IMR-90 (cell line): ENCODE measurements around the gene COL18A1. TPM values are rescaled to one million over a fixed set of nuclear protein-coding genes. Genes with fewer than 3 reads are reported as not detected.

ENCODE experiments used
- ATAC-seq: fragments of 200-7000 bp; cut with Tn5 transposase; 2 replicates; pipeline ENCODE4 v1.9.1; 2020; ENCODE audit warnings: low read depth, mild to moderate bottlenecking, moderate library complexity
- BruUV-seq: library from RNA; stranded (reverse); fragments of 400-500 nt; replicated peaks from 2 replicates; lab custom pipeline; 2021; lab: Mats Ljungman, UMichigan
- CTCF ChIA-PET: fragments of 300-600 bp; formaldehyde crosslinking; extraction: SDS; loops from one replicate; lab custom pipeline; 2021; ENCODE audit warnings: antibody characterized with exemption; lab: Yijun Ruan, JAX
- POLR2A ChIA-PET: fragments of 300-600 bp; sonication (Branson Sonifier 250); formaldehyde crosslinking; loops from one replicate; lab custom pipeline; 2022; ENCODE audit warnings: antibody characterized with exemption; ENCODE audit not compliant: unreplicated experiment; lab: Charles Lee
- DNase-seq: peaks from one replicate; pipeline ENCODE4 v3.0.0; 2013
- H2AFZ ChIP-seq: replicated peaks from 2 replicates; pipeline ENCODE3; 2013; ENCODE audit warnings: low read length, mild to moderate bottlenecking; ENCODE audit not compliant: poor library complexity
- H2AK5ac ChIP-seq: 2 replicates; pipeline ENCODE4 v1.6.1; 2013; ENCODE audit warnings: low read depth, low read length, inconsistent platforms
- H2AK9ac ChIP-seq: replicated peaks from 2 replicates; pipeline ENCODE3; 2013; ENCODE audit warnings: mild to moderate bottlenecking, low read depth, low read length, moderate library complexity; ENCODE audit not compliant: poor library complexity
- H2BK120ac ChIP-seq: 2 replicates; pipeline ENCODE4 v1.6.1; 2013; ENCODE audit warnings: low read depth, low read length, inconsistent platforms
- H2BK15ac ChIP-seq: 3 replicates; pipeline ENCODE4 v1.6.1; 2013; ENCODE audit warnings: low read depth, low read length, inconsistent platforms
- H2BK20ac ChIP-seq: 2 replicates; pipeline ENCODE4 v1.6.1; 2013; ENCODE audit warnings: low read depth, mild to moderate bottlenecking, inconsistent platforms, low read length, moderate library complexity
- H2BK5ac ChIP-seq: 2 replicates; pipeline ENCODE4 v1.6.1; 2013; ENCODE audit warnings: mild to moderate bottlenecking, low read depth, low read length, inconsistent platforms; ENCODE audit not compliant: poor library complexity, severe bottlenecking
- H3K14ac ChIP-seq: replicated peaks from 2 replicates; pipeline ENCODE4 v1.6.1; 2013; ENCODE audit warnings: low read depth, low read length, inconsistent platforms
- H3K18ac ChIP-seq: 2 replicates; pipeline ENCODE4 v1.6.1; 2013; ENCODE audit warnings: low read depth, low read length, control low read depth
- H3K23ac ChIP-seq: 2 replicates; pipeline ENCODE4 v1.6.1; 2013; ENCODE audit warnings: low read depth, low read length, inconsistent platforms
- H3K27ac ChIP-seq: 2 replicates; pipeline ENCODE4 v1.5.1; 2013; ENCODE audit warnings: mild to moderate bottlenecking, control low read depth, low read length; ENCODE audit not compliant: insufficient read depth
- H3K27me3 ChIP-seq: 2 replicates; pipeline ENCODE4 v1.6.1; 2013; ENCODE audit warnings: low read length; ENCODE audit not compliant: control insufficient read depth, insufficient read depth
- H3K36me3 ChIP-seq: 2 replicates; pipeline ENCODE4 v1.6.1; 2013; ENCODE audit warnings: low read length, mixed read lengths; ENCODE audit not compliant: control insufficient read depth, insufficient read depth
- H3K4ac ChIP-seq: 2 replicates; pipeline ENCODE4 v1.6.1; 2013; ENCODE audit warnings: low read depth, low read length, inconsistent platforms
- H3K4me1 ChIP-seq: 2 replicates; pipeline ENCODE4 v1.6.1; 2013; ENCODE audit warnings: low read length, mixed read lengths; ENCODE audit not compliant: control insufficient read depth, insufficient read depth
- H3K4me2 ChIP-seq: 2 replicates; pipeline ENCODE4 v1.6.1; 2013; ENCODE audit warnings: low read depth, mild to moderate bottlenecking, control low read depth, low read length, moderate library complexity
- H3K4me3 ChIP-seq: 2 replicates; pipeline ENCODE4 v1.5.1; 2013; ENCODE audit warnings: low read depth, mild to moderate bottlenecking, control low read depth, low read length, moderate library complexity; ENCODE audit not compliant: insufficient read depth
- H3K56ac ChIP-seq: 2 replicates; pipeline ENCODE4 v1.6.1; 2013; ENCODE audit warnings: low read length, inconsistent platforms; ENCODE audit not compliant: insufficient read depth; ENCODE audit errors: extremely low read depth
- H3K79me1 ChIP-seq, 2 experiments: 2 replicates each; pipeline ENCODE4 v1.6.1; 2013; ENCODE audit warnings: low read length in 2 of 2, inconsistent platforms in 1 of 2, low read depth in 1 of 2
- H3K9ac ChIP-seq: 2 replicates; pipeline ENCODE4 v1.6.1; 2013; ENCODE audit warnings: low read depth, low read length, control low read depth
- H3K9me1 ChIP-seq: 2 replicates; pipeline ENCODE4 v1.6.1; 2013; ENCODE audit warnings: low read length, inconsistent platforms; ENCODE audit not compliant: insufficient read depth
- H3K9me3 ChIP-seq: 2 replicates; pipeline ENCODE4 v1.6.1; 2013; ENCODE audit warnings: low read length; ENCODE audit not compliant: control insufficient read depth, insufficient read depth
- H4K20me1 ChIP-seq: 2 replicates; pipeline ENCODE4 v1.6.1; 2013; ENCODE audit warnings: low read length, inconsistent platforms; ENCODE audit not compliant: insufficient read depth
- H4K5ac ChIP-seq: 2 replicates; pipeline ENCODE4 v1.6.1; 2013; ENCODE audit warnings: mild to moderate bottlenecking, low read depth, low read length, control low read depth
- H4K8ac ChIP-seq, 2 experiments: 2 replicates each; pipeline ENCODE4 v1.6.1; 2013; ENCODE audit warnings: low read depth in 2 of 2, low read length in 2 of 2, control low read depth in 1 of 2, inconsistent platforms in 1 of 2
- H4K91ac ChIP-seq: 2 replicates; pipeline ENCODE4 v1.6.1; 2013; ENCODE audit warnings: low read depth, low read length, inconsistent platforms; ENCODE audit not compliant: insufficient read depth
- SMC3 ChIP-seq: fragments of 150-350 bp; IDR thresholded peaks from 2 replicates; pipeline ENCODE4 v1.6.1; 2016; ENCODE audit warnings: low read depth, mild to moderate bottlenecking, antibody characterized with exemption, low read length, moderate library complexity
- WGBS, 2 experiments: methylation state at CpG; one replicate each; pipeline versions ENCODE4 v1.1.5 to v1.1.7; 2013; ENCODE audit warnings: missing lambda C conversion rate in 2 of 2; ENCODE audit not compliant: insufficient read length in 1 of 2; ENCODE audit errors: extremely low coverage in 2 of 2; 5-methylcytosine and 5-hydroxymethylcytosine counted together
- dilution Hi-C: fragments of 300-500 bp; cut with HindIII; formaldehyde crosslinking; loops from one replicate; pipeline ENCODE4 v1.14.3; 2018; ENCODE audit warnings: low sequenced_read_pairs; ENCODE audit not compliant: unreplicated experiment
- in situ Hi-C: fragments of 300-500 bp; cut with MboI; formaldehyde crosslinking; loops from 3 replicates; pipeline ENCODE4 v1.14.3; 2019; ENCODE audit warnings: low sequenced_read_pairs, inconsistent platforms, mixed read lengths
- intact Hi-C: fragments of 100-400 bp; cut with micrococcal nuclease; formaldehyde crosslinking; loops from 2 replicates; pipeline ENCODE4 v1.10.0; 2022
- polyA plus RNA-seq, 3 experiments: library from polyadenylated mRNA; depleted of rRNA; stranded (reverse); fragments of >200 nt; gene quantifications; 2 replicates each; pipeline ENCODE4 v1.2.3, GENCODE V29; 2012; ENCODE audit warnings: low replicate concordance in 1 of 3
- total RNA-seq: library from RNA; depleted of rRNA; stranded (reverse); fragments of >200 nt; gene quantifications from 2 replicates; pipeline ENCODE4 v1.2.3, GENCODE V29; 2012

The COL18A1 gene
- total and polyA plus RNA-seq, 2 of the 4 experiments (the other 2 are of a cell fraction): 4.3 to 46.7 TPM

DNA sequence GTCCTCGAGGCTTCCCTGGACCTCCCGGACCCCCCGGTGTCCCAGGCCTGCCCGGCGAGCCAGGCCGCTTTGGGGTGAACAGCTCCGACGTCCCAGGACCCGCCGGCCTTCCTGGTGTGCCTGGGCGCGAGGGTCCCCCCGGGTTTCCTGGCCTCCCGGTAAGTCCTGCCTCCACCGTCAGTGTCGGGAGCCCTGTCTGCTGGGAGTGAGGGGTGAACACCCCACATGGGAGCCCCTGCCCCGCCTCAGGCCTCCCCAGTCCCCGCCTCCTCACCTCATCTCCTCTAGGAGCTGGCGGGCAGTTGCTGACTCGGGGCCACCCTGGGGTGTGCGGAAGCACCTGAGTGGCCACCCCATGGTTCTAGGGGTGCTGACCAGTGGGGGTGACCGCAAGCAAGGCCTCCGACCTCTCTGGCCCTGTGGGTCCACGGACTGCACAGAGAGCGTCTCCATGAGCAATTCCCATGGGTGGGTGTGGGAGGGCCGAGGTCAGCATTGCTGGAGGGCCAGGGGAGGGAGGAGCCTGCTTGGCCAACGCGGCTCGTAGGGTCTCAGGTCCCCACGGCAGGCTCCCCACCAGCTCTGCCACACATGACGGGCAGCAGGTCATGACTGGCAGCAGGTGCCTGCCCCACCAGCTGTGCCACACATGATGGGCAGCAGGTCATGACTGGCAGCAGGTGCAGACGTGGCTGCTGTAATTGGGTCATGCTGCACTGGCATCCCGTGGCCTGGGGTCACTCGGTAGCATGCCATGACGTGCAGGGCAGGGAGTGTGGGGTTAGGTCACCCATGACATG, 75.9 kb downstream of the COL18A1 start:
- H4K20me1 ChIP-seq: peaks cover 10% of the 10 kb centered on the region
- H3K9me1 ChIP-seq: peaks cover 16% of the 10 kb centered on the region
- H3K27me3 ChIP-seq: no peaks in the 10 kb centered on the region
- H3K27ac ChIP-seq: no peak overlapping the region
- no peak overlapping the region for H3K4me3 ChIP-seq
- H3K9me3 ChIP-seq: no peaks in the 10 kb centered on the region
- no peak overlapping the region for H3K4ac ChIP-seq
- H2AK9ac ChIP-seq: peak overlapping the region; percentile 16
- intact Hi-C loops (no loop called here), in situ Hi-C loops (no loop called here), dilution Hi-C loops (no loop called here)
- no peak overlapping the region for H2BK15ac ChIP-seq
- H3K56ac ChIP-seq: no peak overlapping the region
- no peak overlapping the region for H3K4me2 ChIP-seq
- 100% methylated on average over 6 of the region's 35 CpGs; no CpG with 5 or more reads in 1 of the 2 experiments for WGBS, 2 experiments
- DNase-seq: no peak
- no peak for TF ChIP-seq SMC3
- no peak overlapping the region for H2BK20ac ChIP-seq
- no peak for ATAC-seq
- H3K14ac ChIP-seq: no peak overlapping the region
- no peak overlapping the region for H2BK120ac ChIP-seq
- ChIA-PET CTCF (no interaction called here), POLR2A (no interaction called here)
- H3K36me3 ChIP-seq: peaks cover 82% of the 10 kb centered on the region
- H3K23ac ChIP-seq: no peak overlapping the region
- H3K9ac ChIP-seq: no peak overlapping the region
- H2AK5ac ChIP-seq: no peak overlapping the region
- no peak overlapping the region for H3K18ac ChIP-seq
- H2AFZ ChIP-seq: peak overlapping the region; percentile 11
- no TSS peak for BruUV-seq
- peaks cover 2% of the 10 kb centered on the region; the same call in 1 of the 2 replicates for H3K4me1 ChIP-seq
- no peak overlapping the region for H4K8ac ChIP-seq
- H4K91ac ChIP-seq: no peak overlapping the region
- peaks cover 4 to 28% of the 10 kb centered on the region in 2 experiments; a peak in 2 of 4 replicates for H3K79me1 ChIP-seq
- H2BK5ac ChIP-seq: no peak overlapping the region
- no peak overlapping the region for H4K5ac ChIP-seq
